Gastroesophageal sphincter (tissue), 3 donors: ENCODE measurements around the gene LMNA.

Experiments
- EP300 ChIP-seq: sonication (generic); formaldehyde crosslinking; IDR thresholded peaks from one replicate; pipeline ENCODE4 v1.6.1; 2017; ENCODE audit warnings: antibody characterized with exemption, mild to moderate bottlenecking
- POLR2A ChIP-seq, 2 donors: fragments of 450-650 bp; IDR thresholded peaks; one replicate each; pipeline ENCODE4 v1.6.1; 2017; ENCODE audit warnings: antibody characterized with exemption in 2 of 2, mild to moderate bottlenecking in 2 of 2, moderate library complexity in 1 of 2
- POLR2AphosphoS5 ChIP-seq: sonication (generic); formaldehyde crosslinking; IDR thresholded peaks from one replicate; pipeline ENCODE4 v1.6.1; 2017; ENCODE audit warnings: antibody characterized with exemption
- TF ChIP-seq, protein P1 (sequence below), 4 experiments: fragments of 200-600 bp in 2 of 4; fragments of 450-650 bp in 2 of 4; sonication (generic) in 1 of 4; IDR thresholded peaks; one replicate each; pipeline ENCODE4 v1.5.1; 2017 to 2019; ENCODE audit warnings: antibody characterized with exemption in 4 of 4, mild to moderate bottlenecking in 2 of 4, moderate library complexity in 2 of 4

DNA sequence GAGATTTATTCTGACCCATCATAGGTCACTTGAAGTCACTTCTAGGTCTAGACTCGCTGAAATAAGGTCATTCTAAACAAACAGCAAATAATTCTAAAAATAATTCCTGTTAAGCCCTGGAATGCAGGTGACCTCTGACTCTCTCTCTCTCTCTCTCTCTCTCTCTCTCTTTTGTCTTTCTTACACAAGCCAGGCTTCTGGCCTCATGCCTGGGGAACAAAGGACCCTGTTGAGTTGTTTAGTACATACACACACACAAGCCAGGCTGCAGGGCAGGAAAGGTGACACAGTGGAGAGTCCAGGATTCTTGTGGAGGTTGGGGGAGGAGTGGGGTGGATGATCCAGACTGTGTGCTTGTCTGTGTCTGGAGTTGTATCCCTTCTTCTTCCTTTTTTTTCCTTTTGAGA is 28.3 kb upstream of the LMNA start:
- TF ChIP-seq, protein P1, sequence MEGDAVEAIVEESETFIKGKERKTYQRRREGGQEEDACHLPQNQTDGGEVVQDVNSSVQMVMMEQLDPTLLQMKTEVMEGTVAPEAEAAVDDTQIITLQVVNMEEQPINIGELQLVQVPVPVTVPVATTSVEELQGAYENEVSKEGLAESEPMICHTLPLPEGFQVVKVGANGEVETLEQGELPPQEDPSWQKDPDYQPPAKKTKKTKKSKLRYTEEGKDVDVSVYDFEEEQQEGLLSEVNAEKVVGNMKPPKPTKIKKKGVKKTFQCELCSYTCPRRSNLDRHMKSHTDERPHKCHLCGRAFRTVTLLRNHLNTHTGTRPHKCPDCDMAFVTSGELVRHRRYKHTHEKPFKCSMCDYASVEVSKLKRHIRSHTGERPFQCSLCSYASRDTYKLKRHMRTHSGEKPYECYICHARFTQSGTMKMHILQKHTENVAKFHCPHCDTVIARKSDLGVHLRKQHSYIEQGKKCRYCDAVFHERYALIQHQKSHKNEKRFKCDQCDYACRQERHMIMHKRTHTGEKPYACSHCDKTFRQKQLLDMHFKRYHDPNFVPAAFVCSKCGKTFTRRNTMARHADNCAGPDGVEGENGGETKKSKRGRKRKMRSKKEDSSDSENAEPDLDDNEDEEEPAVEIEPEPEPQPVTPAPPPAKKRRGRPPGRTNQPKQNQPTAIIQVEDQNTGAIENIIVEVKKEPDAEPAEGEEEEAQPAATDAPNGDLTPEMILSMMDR (IDR thresholded peaks at IDR 0.05), result peak in 1 of 4 experiments; percentile 7
- TF ChIP-seq POLR2AphosphoS5 (no peak), POLR2A (IDR thresholded peaks at IDR 0.05) (no peak), EP300 (no peak)
